ENCODE results near the gene ARMC8. TPM values are rescaled to one million over a fixed set of nuclear protein-coding genes. Genes with fewer than 3 reads are reported as not detected.

The ARMC8 gene
- total RNA-seq, 2 donors from 2014 or later: 82.7 to 189 TPM

- Histone ChIP-seq H3K4me3 (no peak overlapping the region), H3K27me3 (replicated peaks; ENCODE audit: insufficient read depth) (no peaks in the 10 kb centered on the region), H3K9me3 (no peaks in the 10 kb centered on the region), H3K27ac (no peak overlapping the region), H3K4me1 (ENCODE audit: control insufficient read depth in 1 of 2, low read depth in 2 of 2) (no peaks in the 10 kb centered on the region), H3K36me3 (peaks cover 8% of the 10 kb centered on the region)
- no peak for TF ChIP-seq CTCF (IDR thresholded peaks at IDR 0.05)
- DNase-seq (ENCODE audit: low spot score): no peak
- no peak for ATAC-seq (ENCODE audit: insufficient number of reproducible peaks, low FRiP score, low read depth)
These were observed 76.0 kb downstream of the ARMC8 start for GRCh38 chr3:138263104-138263503.

GRCh38 chr3:138265745-138266144 is 78.6 kb downstream of the ARMC8 start:
- no peak for TF ChIP-seq CTCF (IDR thresholded peaks at IDR 0.05)
- DNase-seq (ENCODE audit: low spot score) (no peak), ATAC-seq (ENCODE audit: insufficient number of reproducible peaks, low FRiP score, low read depth) (no peak)
- no peaks in the 10 kb centered on the region for H3K4me1 ChIP-seq (ENCODE audit: control insufficient read depth in 1 of 2, low read depth in 2 of 2)
- H3K27ac ChIP-seq: no peak overlapping the region
- no peak overlapping the region for H3K4me3 ChIP-seq
- peaks cover 4% of the 10 kb centered on the region for H3K36me3 ChIP-seq
- no peaks in the 10 kb centered on the region for H3K27me3 ChIP-seq (replicated peaks; ENCODE audit: insufficient read depth)
- no peaks in the 10 kb centered on the region for H3K9me3 ChIP-seq

GRCh38 chr3:138267083-138267482 is 80.0 kb downstream of the ARMC8 start:
- H3K4me3 ChIP-seq: no peak overlapping the region
- no peaks in the 10 kb centered on the region for H3K9me3 ChIP-seq
- no peak for TF ChIP-seq CTCF (IDR thresholded peaks at IDR 0.05)
- no peaks in the 10 kb centered on the region for H3K27me3 ChIP-seq (replicated peaks; ENCODE audit: insufficient read depth)
- no peaks in the 10 kb centered on the region for H3K4me1 ChIP-seq (ENCODE audit: control insufficient read depth in 1 of 2, low read depth in 2 of 2)
- ATAC-seq (ENCODE audit: insufficient number of reproducible peaks, low FRiP score, low read depth) (no peak), DNase-seq (ENCODE audit: low spot score) (no peak)
- H3K36me3 ChIP-seq: peaks cover 13% of the 10 kb centered on the region
- H3K27ac ChIP-seq: no peak overlapping the region

GRCh38 chr3:138270245-138270644 is 83.1 kb downstream of the ARMC8 start:
- Histone ChIP-seq H3K4me1 (ENCODE audit: control insufficient read depth in 1 of 2, low read depth in 2 of 2) (no peaks in the 10 kb centered on the region), H3K27me3 (replicated peaks; ENCODE audit: insufficient read depth) (no peaks in the 10 kb centered on the region), H3K9me3 (no peaks in the 10 kb centered on the region), H3K27ac (no peak overlapping the region), H3K36me3 (peaks cover 35% of the 10 kb centered on the region), H3K4me3 (no peak overlapping the region)
- DNase-seq (ENCODE audit: low spot score) (no peak), ATAC-seq (ENCODE audit: insufficient number of reproducible peaks, low FRiP score, low read depth) (no peak)
- TF ChIP-seq CTCF (IDR thresholded peaks at IDR 0.05): no peak

- Histone ChIP-seq H3K36me3 (peaks cover 35% of the 10 kb centered on the region), H3K27me3 (replicated peaks; ENCODE audit: insufficient read depth) (no peaks in the 10 kb centered on the region), H3K4me1 (ENCODE audit: control insufficient read depth in 1 of 2, low read depth in 2 of 2) (no peaks in the 10 kb centered on the region), H3K4me3 (no peak overlapping the region), H3K9me3 (no peaks in the 10 kb centered on the region), H3K27ac (no peak overlapping the region)
- no peak for TF ChIP-seq CTCF (IDR thresholded peaks at IDR 0.05)
- DNase-seq (ENCODE audit: low spot score) (no peak), ATAC-seq (ENCODE audit: insufficient number of reproducible peaks, low FRiP score, low read depth) (no peak)
These were observed 84.2 kb downstream of the ARMC8 start for GRCh38 chr3:138271189-138271794.

Measured in thoracic aorta (tissue), 2 donors.